Endodermal cell (in vitro differentiated cells): ENCODE measurements around the gene LCP1. TPM values are rescaled to one million over a fixed set of nuclear protein-coding genes. Genes with fewer than 3 reads are reported as not detected.

Source experiments
- DNase-seq: peaks from one replicate; pipeline ENCODE4 v3.0.0-alpha.2; 2017
- H3K27ac ChIP-seq: 2 replicates; pipeline ENCODE4 v1.5.1; 2013; ENCODE audit warnings: mild to moderate bottlenecking, low read depth, low read length, moderate library complexity
- H3K27me3 ChIP-seq: 2 replicates; pipeline ENCODE4 v1.6.1; 2013; ENCODE audit warnings: mild to moderate bottlenecking, low read length, moderate library complexity; ENCODE audit not compliant: insufficient read depth, control insufficient read depth, poor library complexity, severe bottlenecking
- H3K36me3 ChIP-seq: 2 replicates; pipeline ENCODE4 v1.7.0; 2013; ENCODE audit warnings: mild to moderate bottlenecking, low read length, moderate library complexity; ENCODE audit not compliant: control insufficient read depth, insufficient read depth
- H3K4me1 ChIP-seq: one replicate; pipeline ENCODE4 v1.7.0; 2013; ENCODE audit warnings: low read length; ENCODE audit not compliant: control insufficient read depth, insufficient read depth
- H3K4me3 ChIP-seq: 2 replicates; pipeline ENCODE4 v1.5.1; 2013; ENCODE audit warnings: mild to moderate bottlenecking, low read length, moderate library complexity
- H3K9ac ChIP-seq: 2 replicates; pipeline ENCODE4 v1.6.1; 2013; ENCODE audit warnings: mild to moderate bottlenecking, low read length, moderate library complexity; ENCODE audit not compliant: poor library complexity, severe bottlenecking; ENCODE audit errors: extremely low read depth
- H3K9me3 ChIP-seq: 2 replicates; pipeline ENCODE4 v1.6.1; 2013; ENCODE audit warnings: mild to moderate bottlenecking, low read length, moderate library complexity; ENCODE audit not compliant: control insufficient read depth
- H3K27ac Mint-ChIP-seq: 2 replicates; pipeline ENCODE4 v1.8.0; 2020; ENCODE audit warnings: mixed read lengths
- H3K27me3 Mint-ChIP-seq: 2 replicates; pipeline ENCODE4 v1.8.0; 2021; ENCODE audit warnings: mild to moderate bottlenecking, mixed read lengths; ENCODE audit not compliant: insufficient read depth
- H3K36me3 Mint-ChIP-seq: 2 replicates; pipeline ENCODE4 v1.8.0; 2020; ENCODE audit warnings: low read depth, mixed read lengths
- H3K4me1 Mint-ChIP-seq: 2 replicates; pipeline ENCODE4 v1.8.0; 2020; ENCODE audit warnings: mixed read lengths
- H3K4me3 Mint-ChIP-seq: 2 replicates; pipeline ENCODE4 v1.8.0; 2020; ENCODE audit warnings: mild to moderate bottlenecking, moderate library complexity, mixed read lengths
- H3K9me3 Mint-ChIP-seq: 2 replicates; pipeline ENCODE4 v1.8.0; 2020; ENCODE audit warnings: mild to moderate bottlenecking, mixed read lengths
- CTCF ChIP-seq: fragments of 200-600 bp; sonication (generic); conservative IDR thresholded peaks from 2 replicates; pipeline ENCODE4 v1.5.0; 2021; ENCODE audit warnings: antibody characterized with exemption, mild to moderate bottlenecking
- WGBS, 2 experiments: methylation state at CpG; one replicate each; pipeline versions ENCODE4 v1.1.5 to v1.1.7; 2013; ENCODE audit warnings: missing lambda C conversion rate in 2 of 2, mixed read lengths in 1 of 2; ENCODE audit not compliant: insufficient coverage in 1 of 2, insufficient read length in 1 of 2; 5-methylcytosine and 5-hydroxymethylcytosine counted together
- total RNA-seq, 2 donors: library from RNA; stranded (reverse); fragmentation: NEBNext Ultra II Directional in 1 of 2; extraction: Animal tissue kit (Norgen Biotek cat#: 25700) in 1 of 2; gene quantifications; 2 replicates in 1 of 2; 3 replicates in 1 of 2; pipeline ENCODE4 v1.2.1, GENCODE V29; 2021

The LCP1 gene
- total RNA-seq, 2 donors from 2014 or later = 3.0 to 16.8 TPM

GRCh38 chr13:46086985-46087384 is 95.0 kb downstream of the LCP1 start:
- Mint-ChIP-seq H3K4me1 (no peaks in the 10 kb centered on the region), H3K27me3 (no peaks in the 10 kb centered on the region), H3K36me3 (no peaks in the 10 kb centered on the region), H3K9me3 (no peaks in the 10 kb centered on the region), H3K27ac (no peak overlapping the region), H3K4me3 (no peak overlapping the region)
- Histone ChIP-seq H3K36me3 (no peaks in the 10 kb centered on the region), H3K9me3 (no peaks in the 10 kb centered on the region), H3K4me1 (no peaks in the 10 kb centered on the region), H3K4me3 (no peak overlapping the region), H3K9ac (no peak overlapping the region), H3K27ac (no peak overlapping the region), H3K27me3 (no peaks in the 10 kb centered on the region)
- WGBS, 2 experiments = 90 to 100% methylated on average over 3 to 12 of the region's 12 CpGs
- DNase-seq = no peak
- no peak for TF ChIP-seq CTCF

- no peak overlapping the region for H3K27ac ChIP-seq
- Mint-ChIP-seq H3K27ac (no peak overlapping the region), H3K27me3 (no peaks in the 10 kb centered on the region), H3K4me1 (no peaks in the 10 kb centered on the region), H3K4me3 (no peak overlapping the region), H3K36me3 (no peaks in the 10 kb centered on the region), H3K9me3 (no peaks in the 10 kb centered on the region)
- H3K4me1 ChIP-seq = no peaks in the 10 kb centered on the region
- no peaks in the 10 kb centered on the region for H3K27me3 ChIP-seq
- H3K4me3 ChIP-seq = no peak overlapping the region
- no peak for DNase-seq
- 92 to 100% methylated on average over 2 to 12 of the region's 12 CpGs for whole genome bisulfite sequencing, 2 experiments
- TF ChIP-seq CTCF = no peak
- no peaks in the 10 kb centered on the region for H3K9me3 ChIP-seq
- H3K36me3 ChIP-seq = no peaks in the 10 kb centered on the region
- H3K9ac ChIP-seq = no peak overlapping the region
These were observed 95.5 kb downstream of the LCP1 start for GRCh38 chr13:46086421-46086922.

GRCh38 chr13:46085737-46086136 is 96.2 kb downstream of the LCP1 start:
- TF ChIP-seq CTCF = no peak
- Histone ChIP-seq H3K9me3 (no peaks in the 10 kb centered on the region), H3K4me1 (no peaks in the 10 kb centered on the region), H3K27me3 (no peaks in the 10 kb centered on the region), H3K27ac (no peak overlapping the region), H3K9ac (no peak overlapping the region), H3K36me3 (no peaks in the 10 kb centered on the region), H3K4me3 (no peak overlapping the region)
- H3K27me3 Mint-ChIP-seq = no peaks in the 10 kb centered on the region
- H3K9me3 Mint-ChIP-seq = no peaks in the 10 kb centered on the region
- 93 to 94% methylated on average over 7 to 13 of the region's 13 CpGs for WGBS, 2 experiments
- no peaks in the 10 kb centered on the region for H3K36me3 Mint-ChIP-seq
- no peak for DNase-seq
- no peak overlapping the region for H3K27ac Mint-ChIP-seq
- no peaks in the 10 kb centered on the region for H3K4me1 Mint-ChIP-seq
- H3K4me3 Mint-ChIP-seq = no peak overlapping the region
